ENCODE data around the gene NOD1.
"Not testable (repeated sequence)": the region's sequence is repeated elsewhere in the genome, so short reads cannot be mapped to it uniquely, and the experiment has no call there.

NOD1 gene

DNA sequence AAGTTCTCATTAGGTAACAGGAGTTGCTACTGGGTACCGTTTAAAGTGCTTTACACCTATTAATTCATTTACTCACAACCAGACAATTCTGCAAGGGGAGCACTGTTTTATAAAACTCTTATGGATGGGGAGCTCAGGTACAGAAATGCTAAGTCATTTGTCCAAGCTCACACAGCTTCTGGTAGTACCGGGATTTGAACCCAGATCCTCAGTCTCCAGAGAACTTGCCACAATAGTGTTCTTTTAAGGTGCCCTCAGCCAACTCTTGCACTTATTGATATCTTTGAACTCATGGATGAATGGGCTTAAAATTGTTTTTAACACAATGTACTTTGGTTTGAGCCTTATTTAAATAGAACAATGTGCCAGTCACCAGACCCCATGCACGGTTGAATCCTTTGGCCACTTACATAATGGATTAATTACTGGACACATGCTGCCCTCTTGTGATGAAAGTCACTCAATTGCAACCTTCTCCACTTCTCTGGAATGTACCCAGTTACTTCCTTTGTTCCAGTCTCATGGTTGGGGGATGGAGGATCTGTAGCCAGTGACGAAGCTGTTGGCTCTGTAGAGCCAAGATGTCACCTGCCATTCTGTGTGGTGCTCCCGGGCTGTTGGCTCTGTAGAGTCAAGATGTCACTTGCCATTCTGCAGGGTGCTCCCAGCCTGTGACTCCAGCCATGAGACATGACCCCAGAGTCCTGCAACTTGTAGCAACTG is 65.6 kb downstream of the NOD1 start:
- DNase-seq (ENCODE audit: low read depth): no peak

DNA sequence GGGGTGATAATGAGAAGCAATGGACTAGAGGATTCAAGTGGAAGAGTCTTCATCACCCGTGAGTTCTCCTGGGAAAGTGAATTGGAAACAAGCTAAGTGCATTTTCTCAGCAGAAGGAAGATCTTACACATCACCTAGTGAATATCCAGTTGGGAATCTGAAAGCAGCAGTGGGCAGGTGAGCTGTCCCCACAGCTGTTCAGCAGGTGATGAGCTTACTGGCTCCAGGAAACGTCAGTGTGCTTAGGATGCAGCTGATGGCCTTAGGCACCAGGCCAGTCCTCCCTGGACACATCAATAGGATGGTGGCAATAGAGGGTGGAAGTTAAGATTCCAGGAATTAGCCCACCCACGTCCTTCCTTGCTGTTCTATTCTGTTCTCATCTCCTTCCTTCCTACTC is 66.7 kb downstream of the NOD1 start:
- no peak for DNase-seq (ENCODE audit: low read depth)

DNA sequence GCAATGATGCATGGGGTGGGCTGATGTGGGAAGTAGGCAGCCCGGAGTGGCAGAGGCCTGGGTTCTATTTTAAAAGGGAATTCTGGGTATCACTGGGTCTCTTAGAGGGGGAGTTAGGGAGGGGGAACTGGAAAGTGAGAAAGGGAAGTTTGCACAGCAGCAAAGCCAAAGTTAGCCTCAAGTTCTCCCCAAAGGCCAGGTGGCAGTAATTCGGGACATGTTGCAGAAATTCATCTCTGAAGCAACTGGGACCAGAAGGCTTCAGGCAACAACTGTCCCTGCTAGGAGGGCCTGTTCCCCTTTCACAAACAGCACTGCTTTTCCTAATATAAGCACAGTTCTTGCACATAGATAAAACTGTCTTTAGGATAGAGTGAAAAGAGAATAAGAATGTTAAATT is 67.4 kb downstream of the NOD1 start:
- no peak for DNase-seq (ENCODE audit: low read depth)

DNA sequence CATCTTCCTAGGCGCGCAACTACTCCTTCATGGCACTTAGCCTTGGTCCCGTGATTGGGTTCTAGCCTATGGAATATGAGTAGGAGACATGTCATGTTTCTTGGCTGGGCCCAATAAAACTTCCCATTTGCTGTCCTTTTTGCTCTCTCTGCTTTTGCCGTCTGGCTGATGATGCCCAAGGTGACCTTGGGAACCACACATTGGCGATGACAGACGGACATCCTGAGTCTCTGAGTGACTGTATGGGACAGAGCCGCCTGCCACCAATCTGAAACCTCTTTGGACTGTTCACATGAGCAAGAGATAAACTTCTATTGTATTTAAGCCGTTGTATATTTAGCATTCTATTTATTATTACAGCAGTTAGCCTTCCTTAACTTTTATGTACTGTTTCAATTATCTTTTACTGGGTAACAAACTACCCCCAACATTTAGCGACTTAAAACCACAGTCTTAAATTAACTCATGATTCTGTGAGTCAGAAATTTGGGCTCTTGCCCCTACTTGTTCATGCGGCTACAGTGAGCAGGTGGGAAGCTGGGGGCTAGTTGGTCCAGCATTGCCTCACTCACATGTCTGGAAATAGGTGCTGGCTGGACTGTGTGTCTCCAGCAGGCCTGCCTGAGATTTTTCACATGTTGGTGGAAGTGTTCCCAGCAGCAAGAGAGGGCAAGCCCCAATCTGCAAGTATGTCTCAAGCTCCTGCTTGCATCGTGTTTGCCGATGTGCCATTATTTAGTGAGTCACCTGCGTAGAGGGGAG is 71.7 kb downstream of the NOD1 start:
- DNase-seq (ENCODE audit: low read depth): no peak

DNA sequence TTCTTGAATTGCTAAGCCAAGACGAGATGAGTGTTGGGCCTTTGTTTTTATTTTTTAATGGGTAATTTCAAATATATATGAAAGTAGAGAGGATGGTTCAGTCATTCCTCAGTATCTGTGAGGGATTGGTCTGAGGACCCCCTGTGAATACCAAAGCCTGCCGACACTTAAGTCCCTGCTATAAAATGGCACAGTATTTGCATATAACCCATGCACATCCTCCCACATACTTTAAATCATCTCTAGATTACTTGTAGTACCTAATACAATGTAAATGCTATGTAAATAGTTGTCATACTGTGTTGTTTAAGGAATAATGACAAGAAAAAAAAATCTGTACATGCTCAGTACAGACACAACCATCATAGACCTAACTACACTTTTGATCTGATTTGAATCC is 73.4 kb downstream of the NOD1 start:
- DNase-seq (ENCODE audit: low read depth): no peak

DNA sequence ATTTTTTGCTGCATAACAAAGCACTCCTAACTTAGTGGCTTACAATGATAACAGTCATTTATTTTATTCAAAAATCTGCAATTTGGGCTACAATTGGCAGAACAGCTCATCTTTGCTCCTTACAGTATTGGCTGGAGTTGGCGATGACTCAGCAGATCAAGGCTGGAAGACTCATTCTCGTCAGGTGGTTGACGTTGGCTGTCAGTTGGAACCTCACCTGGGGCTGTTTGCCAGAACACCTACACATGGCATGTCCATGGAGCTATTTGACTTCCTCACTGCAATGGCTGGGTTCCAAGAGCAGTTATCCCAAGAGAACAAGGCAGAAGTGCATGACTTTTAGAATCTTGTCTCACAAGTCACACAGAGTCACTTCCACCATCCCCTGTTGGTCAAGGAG is 75.1 kb downstream of the NOD1 start:
- DNase-seq (ENCODE audit: low read depth): no peak

DNA sequence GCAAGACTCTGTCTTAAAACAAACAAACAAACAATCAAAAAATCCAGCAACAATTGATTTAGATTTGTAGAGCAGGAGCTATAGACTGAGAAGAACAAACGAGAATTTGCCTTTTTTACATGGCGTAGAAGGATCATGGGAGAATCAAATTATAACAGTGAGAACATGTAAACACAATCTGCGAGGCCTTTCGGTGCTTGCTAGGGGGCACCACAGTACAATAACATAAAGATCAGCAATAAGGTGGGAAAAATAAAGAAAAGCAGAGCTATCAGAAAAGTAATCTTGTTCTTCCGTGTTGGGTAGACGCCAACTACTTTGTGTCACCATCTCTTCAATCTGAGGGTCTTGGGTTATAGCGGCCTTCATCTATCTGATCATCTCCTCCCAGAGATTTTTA is 82.2 kb downstream of the NOD1 start:
- no peak for DNase-seq (ENCODE audit: low read depth)

DNA sequence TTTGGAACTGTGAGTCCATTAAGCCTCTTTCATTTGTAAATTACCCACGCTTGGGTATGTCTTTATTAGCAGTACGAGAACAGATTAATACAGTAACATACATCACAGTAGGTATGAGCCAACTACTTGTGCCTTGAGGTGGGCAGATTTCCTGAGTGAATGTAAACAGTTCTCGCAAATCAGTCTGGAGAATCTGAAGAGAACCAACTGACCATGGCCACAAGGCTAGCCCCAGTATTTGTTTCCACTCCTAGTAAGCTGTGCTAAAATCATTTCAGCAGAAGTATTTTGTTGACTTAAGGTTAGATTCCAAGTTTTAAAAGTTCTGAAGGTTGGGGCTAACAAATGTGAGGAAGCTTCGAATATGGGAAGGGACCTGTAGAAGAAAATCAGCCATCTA is 82.9 kb downstream of the NOD1 start:
- DNase-seq (ENCODE audit: low read depth): no peak

DNA sequence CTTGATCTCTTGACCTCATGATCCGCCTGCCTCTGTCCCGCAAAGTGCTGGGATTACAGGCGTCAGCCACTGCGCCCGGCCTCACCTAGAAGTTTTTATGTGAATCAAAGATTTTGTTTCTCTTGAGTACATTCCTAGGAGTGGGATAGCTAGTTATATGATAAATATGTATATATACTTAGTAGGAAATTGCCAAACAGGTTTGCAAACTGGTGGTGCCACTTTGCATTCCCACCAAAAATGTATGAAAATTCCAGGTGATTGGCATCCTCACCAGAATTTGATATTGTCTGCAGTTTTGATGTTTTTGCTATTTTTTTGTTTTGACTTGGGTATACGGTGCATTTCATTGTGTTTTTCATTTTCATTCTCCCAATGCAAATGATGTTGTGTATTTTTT is 86.8 kb downstream of the NOD1 start:
- DNase-seq (ENCODE audit: low read depth): no peak

DNA sequence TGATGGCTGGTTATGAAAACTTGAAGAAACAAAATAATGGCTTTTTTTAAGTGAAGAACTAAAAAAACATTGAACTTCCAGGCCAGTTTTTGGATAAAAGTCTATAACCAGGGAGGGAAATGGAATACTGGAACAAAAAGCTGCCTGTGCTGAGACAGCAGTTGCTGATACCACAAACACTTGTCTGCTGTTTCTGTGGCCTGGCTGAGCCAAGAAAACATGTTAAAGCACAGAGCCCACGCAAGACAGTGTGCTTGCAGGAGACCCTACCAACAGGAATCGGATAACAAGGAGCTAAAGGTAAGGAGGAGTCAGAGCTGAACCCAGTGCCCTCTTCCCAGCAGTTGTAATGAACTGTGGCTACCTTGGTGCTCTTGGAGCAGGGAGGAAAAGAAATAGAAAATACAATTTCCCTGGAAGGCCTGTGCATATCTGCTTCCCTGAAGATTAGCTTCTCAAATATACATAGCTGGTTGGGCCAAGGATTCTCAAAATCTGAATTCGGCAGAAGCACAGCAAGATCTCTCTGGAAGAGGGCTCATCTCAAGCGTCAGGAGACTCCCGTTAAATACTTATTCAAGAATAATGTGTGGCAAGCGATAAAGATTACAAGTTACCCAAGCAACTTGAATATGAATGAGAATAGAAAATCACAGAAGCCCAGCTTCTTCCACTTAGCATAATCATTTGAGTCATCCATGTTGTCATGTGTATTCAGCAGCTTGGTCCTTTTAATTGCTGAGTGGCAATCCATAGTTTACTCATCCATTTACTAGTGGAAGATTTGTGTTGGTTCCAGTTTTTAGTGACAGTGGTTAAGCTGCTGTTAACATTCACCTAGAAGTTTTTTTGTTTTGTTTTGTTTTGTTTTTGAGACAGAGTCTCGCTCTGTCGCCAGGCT is 87.6 kb downstream of the NOD1 start:
- DNase-seq (ENCODE audit: low read depth): no peak

DNA sequence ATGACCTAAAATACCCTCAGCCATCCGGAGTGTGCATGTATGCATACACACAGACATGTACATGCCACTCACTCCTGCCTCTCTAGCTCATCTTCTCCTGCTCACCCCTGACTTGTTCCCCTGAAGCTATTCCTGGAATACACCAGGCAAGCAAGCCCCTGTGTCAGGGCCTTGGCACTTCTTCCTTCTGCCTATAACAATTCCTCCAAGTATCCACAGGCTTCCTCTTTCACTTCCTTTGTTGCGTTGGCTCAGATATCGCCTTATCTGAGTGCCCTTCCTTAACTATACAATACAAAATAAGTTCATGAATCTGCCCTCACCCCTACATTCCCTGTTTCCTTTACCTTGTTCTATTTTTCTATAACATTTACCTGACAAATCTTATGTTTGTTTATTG is 88.8 kb downstream of the NOD1 start:
- no peak for DNase-seq (ENCODE audit: low read depth)

DNA sequence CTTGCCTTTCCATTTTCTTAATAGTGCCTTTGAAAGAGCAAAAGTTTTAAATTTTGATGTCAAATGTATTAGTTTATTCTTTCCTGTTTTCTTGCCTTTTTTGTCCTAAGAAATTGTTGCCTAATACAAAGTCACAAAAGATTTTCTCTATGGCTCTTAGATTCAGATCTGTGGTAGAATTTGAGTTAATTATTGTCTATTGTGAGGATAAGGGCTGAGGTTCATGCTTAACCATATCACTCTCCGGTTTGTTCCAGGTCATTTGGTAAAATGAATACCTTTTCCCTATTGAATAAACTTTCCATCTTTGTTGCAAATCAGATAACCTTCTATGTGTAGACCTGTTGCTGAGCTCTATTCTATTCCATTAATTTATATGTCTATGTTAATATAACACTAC is 96.0 kb downstream of the NOD1 start:
- DNase-seq (ENCODE audit: low read depth): no peak

DNA sequence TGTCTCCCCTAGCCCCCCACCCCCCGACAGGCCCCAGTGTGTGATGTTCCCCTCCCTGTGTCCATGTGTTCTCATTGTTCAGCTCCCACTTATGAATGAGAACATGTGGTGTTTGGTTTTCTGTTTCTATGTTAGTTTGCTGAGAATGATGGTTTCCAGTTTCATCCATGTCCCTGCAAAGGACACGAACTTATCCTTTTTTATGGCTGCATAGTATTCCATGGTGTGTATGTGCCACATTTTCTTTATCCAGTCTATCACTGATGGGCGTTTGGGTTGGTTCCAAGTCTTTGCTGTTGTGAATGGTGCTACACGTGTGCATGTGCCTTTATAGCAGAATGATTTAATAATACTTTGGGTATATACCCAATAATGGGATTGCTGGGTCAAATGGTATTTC is 97.8 kb downstream of the NOD1 start:
- DNase-seq (ENCODE audit: low read depth): not testable (repeated sequence)

DNA sequence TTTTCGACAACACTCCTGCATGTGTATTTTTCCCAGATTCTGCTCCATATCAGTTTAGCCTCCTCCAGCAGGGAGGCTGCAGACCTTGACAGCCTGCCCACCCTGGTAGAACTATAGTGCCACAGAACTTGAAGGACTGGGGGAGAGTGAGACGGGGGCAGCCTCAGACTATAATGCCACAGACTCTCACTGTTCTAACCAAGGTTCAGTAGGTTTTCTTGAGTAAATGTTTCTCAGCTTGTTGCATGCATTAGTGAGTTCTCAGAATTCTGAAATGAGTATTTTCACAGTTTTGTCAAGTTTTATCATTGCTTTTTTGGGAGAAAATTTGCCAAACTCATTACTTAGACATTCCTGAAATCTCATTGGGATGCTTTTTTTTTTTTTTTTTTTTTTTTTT is 98.3 kb downstream of the NOD1 start:
- DNase-seq (ENCODE audit: low read depth): no peak

DNA sequence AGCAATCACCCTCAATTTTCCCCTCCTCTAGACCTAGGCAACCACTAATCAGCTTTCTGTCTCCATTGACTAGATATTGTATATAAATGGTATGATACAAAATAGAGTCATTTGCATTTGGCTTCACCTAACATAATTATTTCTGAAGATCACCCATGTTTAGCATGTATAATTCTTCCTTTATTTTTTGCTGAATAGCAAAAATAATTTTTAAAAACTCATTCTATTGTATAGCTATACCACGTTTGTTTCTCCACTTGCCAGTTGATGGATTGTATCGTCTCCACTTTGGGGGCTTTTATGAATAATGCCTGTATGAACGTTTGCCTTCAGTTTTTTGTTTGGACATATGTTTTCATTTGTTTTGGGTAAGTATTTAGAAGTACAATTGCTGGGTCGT is 98.8 kb downstream of the NOD1 start:
- DNase-seq (ENCODE audit: low read depth): no peak

DNA sequence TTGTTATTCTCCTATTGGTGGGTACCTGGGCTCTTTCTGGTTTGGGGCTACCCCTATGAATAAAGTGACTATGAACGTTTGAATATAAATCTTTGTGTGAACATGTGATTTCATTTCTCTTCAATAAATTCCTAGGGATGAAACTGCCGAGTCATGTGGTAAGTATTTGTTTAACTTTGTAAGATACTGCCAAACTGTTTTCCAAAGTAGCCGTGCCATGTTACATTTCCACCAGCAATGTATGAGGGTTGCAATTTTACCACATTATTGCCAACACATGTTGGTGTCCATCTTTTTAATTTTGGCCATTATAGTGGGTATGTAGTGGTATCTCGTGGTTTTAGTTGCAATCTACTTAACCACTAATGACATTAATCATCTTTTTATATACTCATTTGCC is 99.5 kb downstream of the NOD1 start:
- no peak for DNase-seq (ENCODE audit: low read depth)

DNA sequence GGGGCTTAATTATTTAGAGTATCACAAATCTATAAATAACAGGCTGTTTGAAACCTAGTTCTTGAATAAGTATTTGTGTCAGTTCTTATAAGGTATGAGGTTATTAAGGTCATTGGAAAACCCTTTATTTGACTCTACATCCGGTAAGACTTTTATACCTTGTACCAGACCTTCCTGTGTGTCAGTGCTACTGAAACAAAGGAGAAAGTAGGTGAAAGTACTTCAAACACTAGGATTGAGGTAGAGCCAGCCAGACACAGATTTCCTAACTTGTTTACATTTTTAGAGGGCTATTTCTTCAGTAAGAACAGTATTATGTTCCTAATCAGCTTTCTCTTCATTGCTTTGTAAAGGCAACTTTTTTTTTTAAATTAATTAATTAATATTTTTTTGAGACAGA is 100.3 kb downstream of the NOD1 start:
- no peak for DNase-seq (ENCODE audit: low read depth)

Data from activated T-cell treated with anti-CD3 and anti-CD28 coated beads for 24 hours (primary cell).